Measurements from ENCODE around the gene GIGYF1. TPM values are rescaled to one million over a fixed set of nuclear protein-coding genes. Genes with fewer than 3 reads are reported as not detected.
A peak's percentile ranks its signal among the peaks of the same experiment; 100 is the strongest.

GIGYF1 gene
- total and polyA plus RNA-seq, 2 of the 13 experiments (the other 11 are each of a cell fraction or from before 2014, with no cell fraction given), result 7.6 to 16.1 TPM

- TF ChIP-seq BORCS8-MEF2B (CRISPR knock-in tag; IDR thresholded peaks at IDR 0.05), result no peak
- TF ChIP-seq ZNF883 (CRISPR knock-in tag; IDR thresholded peaks at IDR 0.05; ENCODE audit: not compliant biosample characterization), result peak; percentile 83
- TF ChIP-seq GABPA (IDR thresholded peaks at IDR 0.05; ENCODE audit: low read depth, low read length), result no peak
- no peak for TF ChIP-seq GABPA (CRISPR knock-in tag; IDR thresholded peaks at IDR 0.05; ENCODE audit: low read depth)
- TF ChIP-seq PPARG (CRISPR knock-in tag; conservative IDR thresholded peaks at IDR 0.05), result peak; percentile 54
- peak; percentile 68; the same call in 1 of the 2 replicates for TF ChIP-seq ZFP36L1 (CRISPR knock-in tag; IDR thresholded peaks at IDR 0.05)
- peak; percentile 41; the same call in 1 of the 2 replicates for TF ChIP-seq BRD4 (CRISPR knock-in tag; IDR thresholded peaks at IDR 0.05)
- TF ChIP-seq MXD1 (CRISPR knock-in tag; IDR thresholded peaks at IDR 0.05), result no peak
- TF ChIP-seq, protein P1, sequence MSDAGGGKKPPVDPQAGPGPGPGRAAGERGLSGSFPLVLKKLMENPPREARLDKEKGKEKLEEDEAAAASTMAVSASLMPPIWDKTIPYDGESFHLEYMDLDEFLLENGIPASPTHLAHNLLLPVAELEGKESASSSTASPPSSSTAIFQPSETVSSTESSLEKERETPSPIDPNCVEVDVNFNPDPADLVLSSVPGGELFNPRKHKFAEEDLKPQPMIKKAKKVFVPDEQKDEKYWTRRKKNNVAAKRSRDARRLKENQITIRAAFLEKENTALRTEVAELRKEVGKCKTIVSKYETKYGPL (CRISPR knock-in tag; IDR thresholded peaks at IDR 0.05), result no peak
- TF ChIP-seq TBX2 (CRISPR knock-in tag; IDR thresholded peaks at IDR 0.05; ENCODE audit: borderline replicate concordance), result peak; percentile 88
- no peak for TF ChIP-seq TCF12 (IDR thresholded peaks at IDR 0.05)
- peak; percentile 77; the same call in 1 of the 2 replicates for TF ChIP-seq TCF12 (CRISPR knock-in tag; IDR thresholded peaks at IDR 0.05)
- TF ChIP-seq ZSCAN21 (CRISPR knock-in tag; IDR thresholded peaks at IDR 0.05; ENCODE audit: borderline replicate concordance), result peak; percentile 29; the same call in 1 of the 2 replicates
- TF ChIP-seq NFE2L2 (IDR thresholded peaks at IDR 0.05; ENCODE audit: low read length), result no peak
- TF ChIP-seq SALL1 (CRISPR knock-in tag; IDR thresholded peaks at IDR 0.05), result peak; percentile 77
- peak; percentile 84 for TF ChIP-seq ARID5B (CRISPR knock-in tag; IDR thresholded peaks at IDR 0.05)
- 0 out of 2 replicates have a peak, but pooled peaks have one; percentile 30 for TF ChIP-seq ZNF136 (CRISPR knock-in tag; IDR thresholded peaks at IDR 0.05; ENCODE audit: low read depth)
- 0 out of 2 replicates have a peak, but pooled peaks have one; percentile 65 for TF ChIP-seq ZBED4 (CRISPR knock-in tag; IDR thresholded peaks at IDR 0.05; ENCODE audit: borderline replicate concordance)
- TF ChIP-seq ZNF224 (CRISPR knock-in tag; IDR thresholded peaks at IDR 0.05), result 0 out of 2 replicates have a peak, but pooled peaks have one; percentile 49
- 0 out of 2 replicates have a peak, but pooled peaks have one; percentile 18 for TF ChIP-seq FOSL2 (CRISPR knock-in tag; IDR thresholded peaks at IDR 0.05)
- TF ChIP-seq ELF3 (CRISPR knock-in tag; IDR thresholded peaks at IDR 0.05), result peak; percentile 54; the same call in 1 of the 2 replicates
- peak; percentile 74 for TF ChIP-seq MIXL1 (CRISPR knock-in tag; IDR thresholded peaks at IDR 0.05)
- no peak for TF ChIP-seq NBN (conservative IDR thresholded peaks at IDR 0.05)
- TF ChIP-seq PHF8 (CRISPR knock-in tag; IDR thresholded peaks at IDR 0.05), result no peak
Observed at GRCh38 chr7:100723732-100724275, 29.8 kb upstream of the GIGYF1 start (continued).

Data from HepG2 (cell line).